HG03354 (cell line): Measurements from ENCODE around the gene RIMS4.

ENCODE experiments used
- ATAC-seq: cut with Tn5 transposase; IDR thresholded peaks from one replicate; pipeline ENCODE4 v1.9.1; 2021; ENCODE audit warnings: mild to moderate bottlenecking; ENCODE audit not compliant: unreplicated experiment, poor library complexity, severe bottlenecking

RIMS4 gene

GRCh38 chr20:44810391-44811149 is at the start of gene RIMS4:
Gene RIMS4 (minus strand): TSS chr20:44810546. CDS start chr20:44810271, 275 bp downstream.
- no peak for ATAC-seq

GRCh38 chr20:44858606-44859360 is 48.4 kb upstream of the RIMS4 start:
- ATAC-seq: no peak

- no peak for ATAC-seq
Measured at GRCh38 chr20:44856856-44857448, 46.6 kb upstream of the RIMS4 start.

- ATAC-seq: no peak
Measured at GRCh38 chr20:44856442-44856841, 46.1 kb upstream of the RIMS4 start.

- no peak for ATAC-seq
Measured at GRCh38 chr20:44851545-44851944, 41.2 kb upstream of the RIMS4 start.

- no peak for ATAC-seq
Measured at GRCh38 chr20:44850837-44851236, 40.5 kb upstream of the RIMS4 start.

- ATAC-seq: no peak
Measured at GRCh38 chr20:44850272-44850671, 39.9 kb upstream of the RIMS4 start.

GRCh38 chr20:44849703-44850102 is 39.4 kb upstream of the RIMS4 start:
- no peak for ATAC-seq

- no peak for ATAC-seq
Measured at GRCh38 chr20:44848254-44849015, 38.1 kb upstream of the RIMS4 start.

GRCh38 chr20:44843876-44844275 is 33.5 kb upstream of the RIMS4 start:
- no peak for ATAC-seq

GRCh38 chr20:44841955-44842354 is 31.6 kb upstream of the RIMS4 start:
- no peak for ATAC-seq

GRCh38 chr20:44840826-44841225 is 30.5 kb upstream of the RIMS4 start:
- ATAC-seq: no peak

GRCh38 chr20:44839481-44839880 is 29.1 kb upstream of the RIMS4 start:
- ATAC-seq: no peak

- ATAC-seq: no peak
Measured at GRCh38 chr20:44838521-44838920, 28.2 kb upstream of the RIMS4 start.

- ATAC-seq: no peak
Measured at GRCh38 chr20:44837946-44838345, 27.6 kb upstream of the RIMS4 start.

GRCh38 chr20:44836601-44837120 is 26.3 kb upstream of the RIMS4 start:
- no peak for ATAC-seq

GRCh38 chr20:44835661-44836221 is 25.4 kb upstream of the RIMS4 start:
- no peak for ATAC-seq

GRCh38 chr20:44835116-44835515 is 24.8 kb upstream of the RIMS4 start:
- ATAC-seq: no peak

GRCh38 chr20:44834693-44835092 is 24.3 kb upstream of the RIMS4 start:
- no peak for ATAC-seq

- ATAC-seq: no peak
Measured at GRCh38 chr20:44833437-44833836, 23.1 kb upstream of the RIMS4 start.
